ENCODE measurements around the gene PLAGL1.
"Not testable (repeated sequence)": the region's sequence is repeated elsewhere in the genome, so short reads cannot be mapped to it uniquely, and the experiment has no call there.

The PLAGL1 gene

GRCh38 chr6:143937668-143937970 is 70.4 kb downstream of the PLAGL1 start:
- no peak for DNase-seq (ENCODE audit: low spot score)

DNA sequence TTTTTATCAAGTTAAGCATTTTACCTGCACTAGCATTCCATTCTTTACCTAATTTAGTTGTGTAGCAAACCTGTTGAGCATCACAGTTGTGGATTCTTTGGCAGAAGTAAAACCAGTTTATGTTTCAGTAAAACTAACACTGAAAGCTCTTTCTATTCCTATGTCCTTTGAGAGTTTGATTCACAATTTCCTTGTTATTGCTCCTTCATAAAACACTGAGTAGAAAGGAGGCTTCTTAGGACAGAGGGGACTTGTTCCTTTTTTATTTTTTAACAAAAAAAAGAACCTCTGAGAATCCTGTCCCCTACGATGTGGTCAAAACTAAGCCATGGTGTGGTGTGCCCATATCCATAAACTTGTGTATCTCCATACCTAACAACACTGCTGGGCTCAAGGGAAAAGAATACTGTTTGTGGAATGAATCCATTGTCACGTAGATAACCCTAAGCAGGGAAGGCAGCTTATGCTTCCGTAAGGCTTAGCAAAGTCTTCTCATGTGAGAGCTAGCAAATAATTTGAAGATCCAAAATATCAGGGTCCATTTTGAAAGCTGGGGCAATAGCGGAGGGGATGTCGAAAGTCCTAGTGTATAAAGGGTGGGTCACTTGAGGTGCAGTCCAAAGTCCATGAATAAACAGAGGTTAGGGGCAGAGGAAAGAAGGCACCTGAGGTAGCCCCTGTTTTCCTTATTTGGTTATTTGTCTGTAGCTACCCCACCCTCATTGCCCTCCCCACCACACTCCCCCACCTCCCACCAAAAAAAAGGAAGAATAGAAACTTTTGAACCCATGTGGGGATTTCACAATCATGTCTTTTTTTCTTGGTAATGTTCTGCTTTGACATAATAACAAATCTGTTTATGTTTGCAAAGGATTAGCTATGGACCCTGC is 71.0 kb downstream of the PLAGL1 start:
- no peak for DNase-seq (ENCODE audit: low spot score)

- DNase-seq (ENCODE audit: low spot score) = no peak
Observed at GRCh38 chr6:143936347-143936746, 71.7 kb downstream of the PLAGL1 start.

DNA sequence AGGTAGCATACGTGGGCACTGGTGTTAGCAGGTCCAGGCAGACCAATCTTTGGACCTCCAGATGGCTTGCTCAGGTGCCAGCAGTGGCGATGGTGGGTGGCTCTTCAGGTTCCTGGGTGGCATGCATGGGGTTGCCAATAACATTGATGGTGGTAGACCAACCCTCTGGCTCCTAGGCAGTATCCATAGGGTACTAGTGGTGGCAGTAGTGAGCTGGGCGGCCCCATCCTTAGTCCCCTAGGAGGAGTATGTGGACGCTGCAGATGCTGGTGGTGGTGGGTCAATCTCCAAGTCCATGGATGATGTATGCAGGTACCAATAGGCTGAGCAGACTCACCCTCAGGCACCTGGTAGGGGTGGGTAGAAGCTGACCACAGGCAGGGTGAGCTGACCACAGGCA is 73.2 kb downstream of the PLAGL1 start:
- no peak for DNase-seq (ENCODE audit: low spot score)

DNA sequence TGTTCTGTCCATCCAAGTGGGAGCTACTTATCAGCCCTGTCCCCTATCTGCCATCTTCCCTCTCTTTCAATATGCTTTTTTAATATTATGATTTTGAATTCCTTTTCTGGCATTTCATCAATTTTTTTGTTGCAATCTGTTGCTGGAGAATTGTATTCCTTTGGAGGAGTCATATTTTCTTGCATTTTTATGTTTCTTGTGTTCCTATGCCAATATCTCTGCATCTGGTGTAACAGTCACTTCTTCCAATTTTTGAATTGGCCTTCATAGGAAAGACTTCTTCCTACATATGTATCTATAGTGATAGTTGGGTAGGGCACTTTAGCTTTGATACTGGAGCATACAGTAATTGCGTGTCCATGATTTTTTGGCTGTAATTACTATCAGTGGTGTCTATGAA is 73.7 kb downstream of the PLAGL1 start:
- no peak for DNase-seq (ENCODE audit: low spot score)

- DNase-seq (ENCODE audit: low spot score) = no peak
Observed at GRCh38 chr6:143929975-143930374, 78.1 kb downstream of the PLAGL1 start.

GRCh38 chr6:143928853-143929252 is 79.2 kb downstream of the PLAGL1 start:
- DNase-seq (ENCODE audit: low spot score) = no peak

GRCh38 chr6:143917026-143917425 is 91.0 kb downstream of the PLAGL1 start:
- DNase-seq (ENCODE audit: low spot score) = not testable (repeated sequence)

DNA sequence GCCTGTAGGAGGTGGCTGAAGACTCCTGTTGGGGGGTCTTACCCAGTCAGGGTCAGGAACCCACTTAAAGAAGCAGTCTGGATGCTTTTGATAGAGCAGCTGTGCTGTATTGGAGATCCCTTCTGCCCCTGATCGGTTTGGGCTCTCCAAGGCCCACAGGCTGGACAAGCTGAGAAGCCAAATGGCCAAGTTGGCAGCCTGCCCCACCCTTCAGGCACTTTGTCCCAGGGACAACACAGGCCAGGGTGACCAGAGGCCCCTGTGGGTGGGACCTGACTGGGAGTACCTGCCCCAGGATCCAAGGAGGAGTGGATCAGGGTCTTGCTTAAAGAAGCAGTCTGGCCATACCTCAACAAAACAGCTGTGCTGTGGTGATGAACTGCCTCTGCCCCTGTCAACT is 95.4 kb downstream of the PLAGL1 start:
- no peak for DNase-seq (ENCODE audit: low spot score)

DNA sequence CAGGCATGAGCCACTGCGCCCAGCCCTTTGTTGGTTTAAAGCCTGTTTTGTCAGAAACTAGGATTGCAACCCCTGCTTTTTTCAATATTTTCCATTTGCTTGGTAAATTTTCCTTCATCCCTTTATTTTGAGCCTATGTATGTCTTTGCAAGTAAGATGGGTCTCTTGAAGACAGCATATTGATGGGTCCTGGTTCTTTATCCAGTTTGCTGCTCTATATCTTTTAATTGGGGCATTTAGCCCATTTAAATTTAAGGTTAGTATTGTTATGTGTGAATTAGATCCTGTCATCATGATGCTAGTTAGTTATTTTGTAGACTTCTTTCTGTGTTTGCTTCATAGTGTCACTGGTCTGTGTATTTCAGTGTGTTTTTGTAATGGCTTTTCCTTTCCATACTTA is 97.0 kb downstream of the PLAGL1 start:
- DNase-seq (ENCODE audit: low spot score) = no peak

- DNase-seq (ENCODE audit: low spot score) = no peak
Observed at GRCh38 chr6:143902827-143903226, 105.2 kb downstream of the PLAGL1 start.

GRCh38 chr6:143901885-143902750 is 105.9 kb downstream of the PLAGL1 start:
- DNase-seq (ENCODE audit: low spot score) = no peak

DNA sequence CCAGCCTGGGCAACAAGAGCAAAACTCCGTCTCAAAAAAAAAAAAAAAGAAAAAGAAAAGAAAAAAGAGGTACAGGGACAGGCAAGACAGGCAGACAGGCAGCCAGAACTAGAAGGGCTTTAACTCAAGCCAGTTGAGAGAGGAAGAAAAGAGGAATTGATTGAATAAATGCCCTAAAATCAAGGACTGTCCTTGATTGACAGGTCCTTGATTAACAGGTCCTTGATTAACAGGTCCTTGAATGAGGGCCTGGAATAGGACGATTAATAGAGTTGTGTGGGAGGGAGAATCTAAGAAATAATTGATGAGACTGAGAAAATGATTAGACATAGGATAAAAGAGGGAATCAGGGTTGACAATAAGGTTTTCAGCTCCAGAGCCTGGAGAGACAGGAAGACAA is 107.7 kb downstream of the PLAGL1 start:
- no peak for DNase-seq (ENCODE audit: low spot score)

DNA sequence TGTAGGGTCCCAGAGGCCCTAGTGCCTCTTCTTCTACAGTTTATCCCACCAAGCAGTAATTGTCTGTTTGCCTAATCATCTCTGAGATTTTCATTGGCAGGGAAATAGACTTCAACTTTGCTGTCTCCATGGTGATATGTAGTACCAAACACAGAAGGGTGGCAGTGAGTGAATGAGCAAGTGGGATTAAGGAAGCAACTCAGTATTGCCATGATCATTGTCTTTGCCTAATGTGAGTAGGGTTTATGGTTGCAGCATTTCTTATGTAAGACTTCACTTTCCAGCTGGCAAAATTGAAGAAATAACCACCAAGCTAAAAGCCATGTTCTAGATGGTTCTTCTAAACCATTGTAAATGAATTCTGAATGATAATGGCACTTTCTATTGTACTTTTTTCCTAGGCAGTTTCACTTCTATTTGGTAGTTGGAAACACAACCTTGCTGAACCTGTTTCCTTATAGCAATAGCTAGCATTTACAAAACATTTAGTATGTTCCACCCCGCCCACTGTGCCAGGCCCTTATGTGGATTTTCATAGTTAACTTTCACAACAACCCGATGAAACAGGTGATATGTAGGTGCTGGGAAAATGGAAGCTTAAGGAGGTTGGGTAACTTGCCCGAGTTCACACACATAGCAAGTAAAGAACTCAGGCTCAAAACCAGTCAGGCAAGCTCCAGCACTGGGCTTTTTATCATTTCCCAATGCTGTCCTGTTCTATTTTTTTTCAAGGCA is 111.8 kb downstream of the PLAGL1 start:
- no peak for DNase-seq (ENCODE audit: low spot score)

DNA sequence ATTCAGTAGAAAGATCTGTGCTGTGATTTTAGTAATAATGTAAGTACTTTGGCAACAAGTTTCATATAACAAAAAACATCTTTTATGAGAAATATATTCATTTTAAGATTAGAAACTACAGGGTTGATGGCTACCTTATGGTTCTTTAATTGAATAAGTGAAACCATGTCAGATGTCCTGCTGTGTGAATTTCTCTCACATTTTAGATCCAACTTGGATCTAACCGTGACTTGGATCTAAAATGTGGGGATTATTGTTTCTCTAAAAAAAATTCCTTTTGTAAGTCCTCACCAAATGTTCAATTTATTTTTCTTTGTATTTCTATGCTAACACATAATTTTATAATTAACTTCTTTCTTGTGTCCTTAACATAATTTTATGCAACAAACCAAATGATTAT is 113.4 kb downstream of the PLAGL1 start:
- no peak for DNase-seq (ENCODE audit: low spot score)

All from hematopoietic multipotent progenitor cell treated with erythropoietin and hydrocortisone succinate and interleukin-3 and kit ligand, for 17 days (in vitro differentiated cells).